ENCODE results near the gene GAL3ST2.

- no peak for TF ChIP-seq CTCF (IDR thresholded peaks at IDR 0.05; ENCODE audit: insufficient read depth, low read depth, low read length)
- no peak for TF ChIP-seq EZH2 (IDR thresholded peaks at IDR 0.05; ENCODE audit: insufficient read depth, low read length)
Measured at GRCh38 chr2:241802421-241803318, 26.0 kb downstream of the GAL3ST2 start.
